Common myeloid progenitor, CD34-positive (primary cell): ENCODE data around the gene GLYR1.

ENCODE experiments used
- CTCF ChIA-PET: fragments of 350-600 bp; sonication (Branson Sonifier 250); formaldehyde crosslinking; loops from one replicate; lab custom pipeline; 2021; ENCODE audit warnings: antibody characterized with exemption; lab: Charles Lee
- POLR2A ChIA-PET: fragments of 350-600 bp; sonication (Branson Sonifier 250); formaldehyde crosslinking; loops from one replicate; lab custom pipeline; 2021; ENCODE audit warnings: antibody characterized with exemption; lab: Charles Lee
- DNase-seq, 3 donors: peaks; one replicate each; pipeline versions ENCODE4 v3.0.0 to v3.0.0-alpha.2; 2013
- H3K27ac ChIP-seq, 2 experiments: 1 replicate in 1 of 2; 2 replicates in 1 of 2; pipeline ENCODE4 v1.7.0; 2013; ENCODE audit warnings: inconsistent platforms in 2 of 2, low read length in 2 of 2, mild to moderate bottlenecking in 2 of 2, low read depth in 1 of 2, moderate library complexity in 1 of 2; ENCODE audit not compliant: severe bottlenecking in 2 of 2, insufficient read depth in 1 of 2, poor library complexity in 1 of 2
- H3K27me3 ChIP-seq, 5 experiments: replicated peaks in 2 of 5; 1 replicate in 3 of 5; 2 replicates in 2 of 5; pipeline versions ENCODE4 v1.6.1 to v1.7.0; 2013; ENCODE audit warnings: low read length in 4 of 5, mild to moderate bottlenecking in 2 of 5, moderate library complexity in 2 of 5, inconsistent platforms in 1 of 5; ENCODE audit not compliant: insufficient read depth in 5 of 5, control insufficient read depth in 4 of 5
- H3K36me3 ChIP-seq, 4 experiments: 1 replicate in 2 of 4; 2 replicates in 2 of 4; pipeline versions ENCODE4 v1.6.1 to v1.7.0; 2013; ENCODE audit warnings: low read length in 3 of 4, control low read depth in 1 of 4, mild to moderate bottlenecking in 1 of 4; ENCODE audit not compliant: control insufficient read depth in 4 of 4, insufficient read depth in 4 of 4
- H3K4me1 ChIP-seq, 4 experiments: 1 replicate in 3 of 4; 2 replicates in 1 of 4; pipeline versions ENCODE4 v1.6.1 to v1.7.1; 2013; ENCODE audit warnings: low read length in 3 of 4, mild to moderate bottlenecking in 3 of 4, control low read depth in 1 of 4, inconsistent platforms in 1 of 4, moderate library complexity in 1 of 4; ENCODE audit not compliant: control insufficient read depth in 4 of 4, insufficient read depth in 4 of 4; ENCODE audit errors: control extremely low read depth in 1 of 4
- H3K4me3 ChIP-seq, 7 experiments: 1 replicate in 4 of 7; 2 replicates in 3 of 7; pipeline versions ENCODE4 v1.5.1 to v1.7.0; 2013; ENCODE audit warnings: mild to moderate bottlenecking in 7 of 7, low read length in 6 of 7, moderate library complexity in 6 of 7, inconsistent platforms in 2 of 7, low read depth in 2 of 7, control low read depth in 1 of 7; ENCODE audit not compliant: insufficient read depth in 4 of 7, control insufficient read depth in 1 of 7; ENCODE audit errors: extremely low read depth in 1 of 7
- H3K9me3 ChIP-seq, 5 experiments: 1 replicate in 4 of 5; 2 replicates in 1 of 5; pipeline versions ENCODE4 v1.6.1 to v1.7.1; 2013; ENCODE audit warnings: low read length in 4 of 5, mild to moderate bottlenecking in 2 of 5, inconsistent platforms in 1 of 5, low read depth in 1 of 5, moderate library complexity in 1 of 5; ENCODE audit not compliant: control insufficient read depth in 4 of 5, insufficient read depth in 2 of 5; ENCODE audit errors: control extremely low read depth in 1 of 5
- WGBS: methylation state at CpG from one replicate; pipeline ENCODE4 v1.1.5; 2013; ENCODE audit not compliant: insufficient coverage; 5-methylcytosine and 5-hydroxymethylcytosine counted together

The GLYR1 gene

DNA sequence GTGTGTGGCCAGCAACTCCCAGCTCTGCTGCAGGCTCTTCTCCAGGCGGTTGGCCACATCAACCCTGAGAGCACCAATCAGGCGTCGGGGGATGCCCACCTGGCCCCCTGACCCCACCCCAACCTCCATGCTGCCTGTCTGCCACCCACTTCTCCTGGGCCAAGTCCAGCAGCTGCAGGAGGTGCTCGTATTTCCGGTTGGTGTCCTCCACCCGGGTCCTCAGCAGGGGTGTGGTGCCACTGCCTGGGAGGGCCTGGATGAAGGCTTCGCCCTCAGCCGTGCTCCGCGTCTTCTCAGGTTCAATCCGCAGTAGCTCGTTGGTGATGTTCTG lies 44.8 kb upstream of the GLYR1 start:
- no peak overlapping the region for H3K4me3 ChIP-seq
- no peak overlapping the region for H3K27ac ChIP-seq
- POLR2A ChIA-PET, result interaction anchor here (1.1 kb wide), 1 partner anchor 427 kb away, joined by 3 read pairs; no protein-coding TSS in a partner anchor
- no peak for DNase-seq
- H3K27me3 ChIP-seq, result no peaks in the 10 kb centered on the region
- CTCF ChIA-PET, result interaction anchor here (0.7 to 1.3 kb wide), 2 partner anchors 20 to 24 kb away, joined by 3 read pairs; no protein-coding TSS in a partner anchor
- H3K36me3 ChIP-seq, result peaks cover 0 to 8% (median 4%) of the 10 kb centered on the region in 4 experiments
- no peaks in the 10 kb centered on the region for H3K4me1 ChIP-seq
- WGBS, result 90% methylated on average over 12 of the region's 12 CpGs
- no peaks in the 10 kb centered on the region for H3K9me3 ChIP-seq

DNA sequence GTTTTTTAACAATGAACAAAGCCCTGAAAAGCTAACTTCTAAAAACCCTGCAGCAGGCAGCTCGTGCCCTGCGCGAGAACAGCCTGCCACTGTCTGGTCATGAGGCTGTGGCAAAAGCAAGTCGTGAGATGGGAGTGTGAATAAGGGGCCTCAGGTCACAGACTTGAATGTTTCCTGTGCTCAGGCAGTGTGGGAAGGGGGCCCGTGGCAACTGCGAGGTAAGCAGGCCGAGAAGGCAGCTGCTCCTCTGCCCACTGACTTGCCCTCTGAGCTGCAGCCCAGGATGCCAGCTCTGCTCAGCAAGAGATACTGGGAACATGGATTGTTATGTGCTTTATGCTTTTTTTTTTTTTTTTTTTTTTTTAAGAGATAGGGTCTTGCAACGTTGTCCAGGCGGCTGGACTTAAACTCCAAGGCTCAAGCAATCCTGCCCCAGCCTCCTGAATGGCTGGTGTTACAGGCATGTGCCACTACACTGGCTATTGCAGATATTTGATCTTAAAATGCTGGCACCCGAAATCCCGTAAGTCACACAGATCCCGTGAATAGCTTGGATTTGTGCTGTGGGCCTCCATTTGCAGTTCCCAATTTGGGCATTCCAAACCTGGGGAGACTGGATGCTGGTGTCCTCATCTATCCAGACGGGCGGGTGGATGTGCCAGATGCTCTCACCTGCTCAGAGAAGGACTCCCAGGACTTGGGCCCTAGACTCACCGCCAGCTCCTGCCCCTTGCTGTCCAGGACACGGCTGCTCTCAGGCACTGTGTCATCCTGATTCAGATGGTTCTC lies 44.2 kb upstream of the GLYR1 start:
- no peak overlapping the region for H3K27ac ChIP-seq
- H3K4me3 ChIP-seq, result no peak overlapping the region
- no peaks in the 10 kb centered on the region for H3K9me3 ChIP-seq
- H3K36me3 ChIP-seq, result peaks cover 2 to 11% (median 5%) of the 10 kb centered on the region in 4 experiments
- CTCF ChIA-PET, result interaction anchor here (0.6 to 1.4 kb wide), 4 partner anchors 11 to 116 kb away, joined by 3 to 4 read pairs (median 3); no protein-coding TSS in a partner anchor
- DNase-seq, result no peak
- no peaks in the 10 kb centered on the region for H3K27me3 ChIP-seq
- 95% methylated on average over 13 of the region's 16 CpGs for WGBS
- no peaks in the 10 kb centered on the region for H3K4me1 ChIP-seq
- POLR2A ChIA-PET, result interaction anchor here (1.1 kb wide), 1 partner anchor 426 kb away, joined by 3 read pairs; no protein-coding TSS in a partner anchor

DNA sequence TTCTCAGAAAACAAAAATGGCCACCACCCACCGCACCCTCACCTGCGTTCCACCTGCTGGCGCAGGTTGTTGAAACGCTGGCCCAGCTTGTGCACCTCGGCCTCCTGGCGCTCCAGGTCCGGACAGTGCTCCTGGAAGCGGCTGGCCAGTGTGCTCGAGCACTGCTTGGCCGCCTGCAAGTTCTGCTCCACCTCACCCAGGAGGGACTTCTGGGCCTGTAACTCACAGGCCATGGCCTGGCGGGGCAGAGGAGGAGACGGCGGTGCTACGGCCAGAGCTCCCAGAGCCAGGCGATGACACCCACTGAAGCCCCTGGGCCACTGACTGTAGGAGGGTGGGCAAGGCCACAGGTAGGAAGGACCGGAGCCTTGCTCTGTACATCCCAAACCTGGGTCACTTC lies 43.6 kb upstream of the GLYR1 start:
- Histone ChIP-seq H3K4me1 (no peaks in the 10 kb centered on the region), H3K4me3 (no peak overlapping the region), H3K36me3 (peaks cover 2 to 17% (median 11%) of the 10 kb centered on the region in 4 experiments), H3K9me3 (no peaks in the 10 kb centered on the region), H3K27me3 (no peaks in the 10 kb centered on the region), H3K27ac (no peak overlapping the region)
- ChIA-PET CTCF (interaction anchor here (0.6 to 1.4 kb wide), 2 partner anchors 11 to 117 kb away, joined by 3 to 4 read pairs; no protein-coding TSS in a partner anchor), POLR2A (no interaction called here)
- 97% methylated on average over 10 of the region's 16 CpGs for WGBS
- no peak for DNase-seq

DNA sequence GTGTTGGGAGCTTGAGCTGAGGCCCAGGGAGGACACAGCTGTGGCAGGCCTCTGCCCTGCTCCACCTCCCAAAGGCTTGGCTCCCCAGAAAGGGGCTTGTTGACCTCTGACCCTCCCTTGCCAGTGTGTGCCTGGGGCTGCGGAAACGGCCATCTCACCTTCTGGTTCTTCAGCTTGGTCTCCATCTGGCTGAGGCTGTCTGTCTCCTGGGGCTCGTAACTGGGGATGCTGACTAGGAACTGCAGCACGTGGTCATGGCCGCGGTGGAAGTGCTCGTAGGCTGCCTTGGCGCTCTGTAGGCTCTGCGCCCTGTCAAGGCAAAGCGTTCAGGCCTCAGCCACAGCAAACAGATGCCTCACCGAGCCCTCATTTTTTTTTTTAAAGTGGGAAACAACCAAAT lies 42.9 kb upstream of the GLYR1 start:
- Histone ChIP-seq H3K9me3 (no peaks in the 10 kb centered on the region), H3K4me3 (no peak overlapping the region), H3K27me3 (no peaks in the 10 kb centered on the region), H3K4me1 (no peaks in the 10 kb centered on the region), H3K27ac (no peak overlapping the region), H3K36me3 (peaks cover 2 to 23% (median 15%) of the 10 kb centered on the region in 4 experiments)
- no peak for DNase-seq
- CTCF ChIA-PET, result interaction anchor here (1.4 kb wide), 1 partner anchor 10 kb away, joined by 4 read pairs; no protein-coding TSS in a partner anchor
- WGBS, result 94% methylated on average over 10 of the region's 11 CpGs
- POLR2A ChIA-PET, result no interaction called here

DNA sequence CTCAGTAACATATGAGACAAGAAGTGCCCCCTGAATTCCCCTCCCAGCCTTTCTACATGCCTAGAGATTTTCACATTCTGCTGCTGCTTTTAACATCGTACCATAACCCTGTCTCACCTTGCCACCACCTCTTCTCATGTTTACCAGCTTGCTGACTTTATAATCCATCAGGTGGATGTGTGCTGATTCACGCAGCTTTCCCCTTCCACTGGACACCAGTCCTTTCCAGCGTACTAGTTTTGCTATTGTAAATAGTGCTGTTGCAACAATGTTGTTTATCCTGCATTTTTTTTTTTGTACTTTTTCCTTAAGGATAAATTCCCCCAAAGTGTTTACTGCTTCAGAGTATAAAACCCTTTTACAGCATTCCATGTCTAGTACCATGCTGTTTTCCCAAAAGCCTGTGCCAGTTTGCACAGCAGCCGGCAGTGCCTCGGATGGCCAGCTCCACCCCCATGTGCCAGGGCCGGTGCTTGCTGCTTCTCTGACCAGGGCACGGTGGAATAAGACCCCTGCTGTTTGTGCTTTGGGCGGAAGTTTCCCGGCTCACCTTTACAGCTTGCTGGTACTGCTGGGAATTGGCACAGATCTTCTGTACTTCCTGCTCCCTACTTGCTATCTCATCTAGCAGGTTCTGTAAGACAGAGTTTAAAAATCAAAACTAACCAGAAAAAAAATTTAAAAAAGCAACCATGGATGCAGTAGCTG lies 41.5 kb upstream of the GLYR1 start:
- no peak overlapping the region for H3K4me3 ChIP-seq
- WGBS, result 98% methylated on average over 8 of the region's 9 CpGs
- peaks cover 5 to 38% (median 24%) of the 10 kb centered on the region in 4 experiments for H3K36me3 ChIP-seq
- H3K4me1 ChIP-seq, result no peaks in the 10 kb centered on the region
- CTCF ChIA-PET, result interaction anchor here (1.2 kb wide), 1 partner anchor 14 kb away, joined by 4 read pairs; no protein-coding TSS in a partner anchor
- H3K9me3 ChIP-seq, result no peaks in the 10 kb centered on the region
- POLR2A ChIA-PET, result interaction anchor here (0.5 kb wide), 1 partner anchor 19 kb away, joined by 7 read pairs; no protein-coding TSS in a partner anchor
- no peak overlapping the region for H3K27ac ChIP-seq
- no peaks in the 10 kb centered on the region for H3K27me3 ChIP-seq
- DNase-seq, result no peak

DNA sequence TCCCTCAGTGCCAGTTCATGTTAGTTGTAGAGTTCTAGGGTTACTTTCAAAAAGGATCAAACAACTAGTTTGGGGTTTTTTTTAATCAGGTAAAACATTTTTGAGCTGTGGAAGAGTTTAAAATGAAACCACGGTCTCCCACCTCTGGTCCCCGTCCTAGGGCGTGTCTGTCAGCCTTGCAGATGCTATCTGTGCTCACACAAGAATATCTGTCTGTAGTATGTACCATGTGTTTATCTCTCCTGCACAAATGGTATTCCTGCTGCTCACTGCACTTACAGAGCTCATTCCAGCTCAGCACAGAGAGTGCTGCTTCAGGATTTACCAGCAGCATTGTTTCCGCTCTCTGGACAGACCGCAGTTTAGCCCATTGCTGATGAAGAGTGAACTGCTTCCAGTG lies 39.1 kb upstream of the GLYR1 start:
- peaks cover 8 to 62% (median 45%) of the 10 kb centered on the region in 4 experiments for H3K36me3 ChIP-seq
- no peak overlapping the region for H3K4me3 ChIP-seq
- no peak for DNase-seq
- H3K9me3 ChIP-seq, result no peaks in the 10 kb centered on the region
- ChIA-PET POLR2A (no interaction called here), CTCF (no interaction called here)
- WGBS, result 100% methylated on average over 2 of the region's 5 CpGs
- H3K4me1 ChIP-seq, result no peaks in the 10 kb centered on the region
- H3K27me3 ChIP-seq, result no peaks in the 10 kb centered on the region
- no peak overlapping the region for H3K27ac ChIP-seq
